ENCODE results near the gene CCDC6.

CCDC6 gene

DNA sequence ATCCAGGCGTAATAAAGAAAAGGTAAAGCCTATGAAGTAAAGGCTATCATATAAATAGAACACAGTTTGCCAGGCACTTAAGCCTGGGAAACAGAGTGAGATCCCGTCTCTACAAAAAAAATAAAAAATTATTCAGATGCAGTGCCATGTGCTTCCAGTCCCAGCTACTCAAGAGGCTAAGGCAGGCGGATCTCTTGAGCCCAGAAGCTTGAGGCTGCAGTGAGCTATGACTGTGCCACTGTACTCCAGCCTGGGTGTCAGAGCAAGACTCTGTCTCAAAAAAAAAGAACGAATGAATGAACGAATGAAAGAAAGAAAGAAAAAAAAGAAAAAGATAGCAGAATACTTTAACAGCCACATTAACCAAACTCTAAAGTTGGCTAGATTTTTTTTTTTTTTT is 85.9 kb downstream of the CCDC6 start:
- Histone ChIP-seq H3K27me3 (ENCODE audit: control insufficient read depth, insufficient read depth, low read length, poor library complexity, severe bottlenecking) (no peaks in the 10 kb centered on the region), H3K27ac (ENCODE audit: insufficient read depth, low read depth, low read length, poor library complexity, severe bottlenecking) (no peak overlapping the region), H3K4me1 (ENCODE audit: control insufficient read depth, insufficient read depth, low read length) (no peaks in the 10 kb centered on the region), H3K36me3 (ENCODE audit: control insufficient read depth, insufficient read depth, low read length) (peaks cover 6% of the 10 kb centered on the region), H3K4me3 (ENCODE audit: insufficient read depth, low read depth, low read length) (no peak overlapping the region), H3K9me3 (ENCODE audit: control insufficient read depth, low read length) (no peaks in the 10 kb centered on the region)
- WGBS, 2 experiments = 93% methylated on average over 3 to 4 of the region's 5 CpGs

DNA sequence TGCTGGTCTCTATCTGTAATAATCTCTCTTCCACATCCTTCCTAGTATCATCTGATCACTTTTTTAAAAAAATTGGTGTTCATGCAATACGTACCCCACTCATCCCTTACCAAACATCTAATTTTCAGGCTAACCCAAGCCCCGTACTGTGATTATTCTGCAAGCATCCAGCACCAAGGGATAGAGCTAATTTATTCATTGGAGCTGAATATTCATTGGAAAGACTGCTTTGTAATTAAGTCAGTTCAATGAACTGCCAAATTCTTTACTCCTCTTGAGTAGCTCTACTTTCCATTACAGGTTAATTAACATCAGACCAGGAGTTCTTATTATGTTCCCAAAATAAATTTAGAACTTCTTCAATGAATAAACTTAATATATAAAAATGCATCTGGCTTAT is 86.7 kb downstream of the CCDC6 start:
- Histone ChIP-seq H3K27ac (ENCODE audit: insufficient read depth, low read depth, low read length, poor library complexity, severe bottlenecking) (no peak overlapping the region), H3K9me3 (ENCODE audit: control insufficient read depth, low read length) (no peaks in the 10 kb centered on the region), H3K4me1 (ENCODE audit: control insufficient read depth, insufficient read depth, low read length) (no peaks in the 10 kb centered on the region), H3K27me3 (ENCODE audit: control insufficient read depth, insufficient read depth, low read length, poor library complexity, severe bottlenecking) (no peaks in the 10 kb centered on the region), H3K4me3 (ENCODE audit: insufficient read depth, low read depth, low read length) (no peak overlapping the region), H3K36me3 (ENCODE audit: control insufficient read depth, insufficient read depth, low read length) (peaks cover 6% of the 10 kb centered on the region)
- WGBS, 2 experiments = 89 to 96% methylated on average over 2 of the region's 2 CpGs

DNA sequence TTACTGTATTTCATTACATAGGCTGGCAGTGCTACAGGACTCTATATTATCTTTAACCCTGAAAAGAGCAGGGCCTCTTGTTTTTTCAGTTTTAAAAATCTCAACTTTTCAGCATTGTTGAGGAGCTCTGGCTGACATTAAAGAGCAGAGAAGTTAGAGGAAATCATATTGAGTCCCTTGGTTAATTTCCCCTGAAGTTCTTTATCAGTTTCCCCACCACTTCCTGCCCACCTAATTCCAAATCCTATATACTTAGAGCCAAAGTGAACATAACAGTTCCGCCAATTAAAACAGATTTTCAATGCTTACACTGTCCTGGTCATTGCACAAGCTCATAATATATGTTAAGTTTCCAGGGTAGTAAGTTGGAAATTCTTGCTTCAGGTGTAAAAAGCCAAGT is 87.1 kb downstream of the CCDC6 start:
- Histone ChIP-seq H3K36me3 (ENCODE audit: control insufficient read depth, insufficient read depth, low read length) (peaks cover 6% of the 10 kb centered on the region), H3K4me3 (ENCODE audit: insufficient read depth, low read depth, low read length) (no peak overlapping the region), H3K27ac (ENCODE audit: insufficient read depth, low read depth, low read length, poor library complexity, severe bottlenecking) (no peak overlapping the region), H3K4me1 (ENCODE audit: control insufficient read depth, insufficient read depth, low read length) (no peaks in the 10 kb centered on the region), H3K9me3 (ENCODE audit: control insufficient read depth, low read length) (no peaks in the 10 kb centered on the region), H3K27me3 (ENCODE audit: control insufficient read depth, insufficient read depth, low read length, poor library complexity, severe bottlenecking) (no peaks in the 10 kb centered on the region)
- WGBS, 2 experiments = 94 to 100% methylated on average over 1 of the region's 1 CpG

DNA sequence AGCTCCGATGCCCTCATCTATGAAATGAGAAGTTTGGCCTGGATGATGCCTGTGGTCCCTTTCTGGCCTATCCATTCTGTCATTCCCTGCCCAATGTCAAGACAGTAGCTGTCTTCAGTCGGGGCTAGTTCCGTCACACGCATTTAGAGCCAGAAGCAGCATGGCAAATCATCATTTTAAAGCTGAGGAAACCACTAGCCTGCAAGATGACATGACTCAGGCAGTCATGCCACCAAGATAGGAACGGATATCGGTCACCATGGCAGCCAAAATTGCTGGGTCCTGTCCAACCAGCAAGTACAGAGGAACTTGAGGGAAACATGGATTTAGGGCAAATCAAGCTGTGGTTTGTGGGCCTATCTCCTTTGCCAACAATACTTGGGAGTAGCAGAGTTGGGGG is 88.6 kb downstream of the CCDC6 start:
- Histone ChIP-seq H3K36me3 (ENCODE audit: control insufficient read depth, insufficient read depth, low read length) (no peaks in the 10 kb centered on the region), H3K4me1 (ENCODE audit: control insufficient read depth, insufficient read depth, low read length) (no peaks in the 10 kb centered on the region), H3K27me3 (ENCODE audit: control insufficient read depth, insufficient read depth, low read length, poor library complexity, severe bottlenecking) (no peaks in the 10 kb centered on the region), H3K4me3 (ENCODE audit: insufficient read depth, low read depth, low read length) (no peak overlapping the region), H3K27ac (ENCODE audit: insufficient read depth, low read depth, low read length, poor library complexity, severe bottlenecking) (no peak overlapping the region), H3K9me3 (ENCODE audit: control insufficient read depth, low read length) (no peaks in the 10 kb centered on the region)
- 96 to 97% methylated on average over 6 of the region's 6 CpGs for WGBS, 2 experiments

DNA sequence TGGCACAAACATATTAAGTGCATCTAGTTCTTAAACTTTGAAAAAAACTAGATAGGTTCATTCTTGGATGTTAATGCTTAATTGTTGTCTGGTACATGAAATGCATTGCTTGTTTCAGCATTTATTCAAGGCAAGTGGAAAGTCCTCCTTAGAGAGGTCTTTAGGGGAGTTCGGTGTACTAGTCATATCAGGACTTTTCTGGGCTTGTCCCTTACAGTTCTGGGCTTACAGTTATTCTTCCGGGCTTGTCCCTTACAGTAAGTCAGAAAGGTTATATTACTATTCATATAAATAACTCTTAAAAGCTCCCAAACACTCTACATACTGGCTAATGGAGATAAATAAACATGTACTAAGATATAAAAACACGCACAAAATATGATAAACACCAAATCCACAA is 91.5 kb downstream of the CCDC6 start:
- Histone ChIP-seq H3K27me3 (ENCODE audit: control insufficient read depth, insufficient read depth, low read length, poor library complexity, severe bottlenecking) (no peaks in the 10 kb centered on the region), H3K4me1 (ENCODE audit: control insufficient read depth, insufficient read depth, low read length) (no peaks in the 10 kb centered on the region), H3K9me3 (ENCODE audit: control insufficient read depth, low read length) (no peaks in the 10 kb centered on the region), H3K36me3 (ENCODE audit: control insufficient read depth, insufficient read depth, low read length) (peaks cover 14% of the 10 kb centered on the region), H3K27ac (ENCODE audit: insufficient read depth, low read depth, low read length, poor library complexity, severe bottlenecking) (no peak overlapping the region), H3K4me3 (ENCODE audit: insufficient read depth, low read depth, low read length) (no peak overlapping the region)
- 94 to 100% methylated on average over 1 of the region's 3 CpGs for WGBS, 2 experiments

DNA sequence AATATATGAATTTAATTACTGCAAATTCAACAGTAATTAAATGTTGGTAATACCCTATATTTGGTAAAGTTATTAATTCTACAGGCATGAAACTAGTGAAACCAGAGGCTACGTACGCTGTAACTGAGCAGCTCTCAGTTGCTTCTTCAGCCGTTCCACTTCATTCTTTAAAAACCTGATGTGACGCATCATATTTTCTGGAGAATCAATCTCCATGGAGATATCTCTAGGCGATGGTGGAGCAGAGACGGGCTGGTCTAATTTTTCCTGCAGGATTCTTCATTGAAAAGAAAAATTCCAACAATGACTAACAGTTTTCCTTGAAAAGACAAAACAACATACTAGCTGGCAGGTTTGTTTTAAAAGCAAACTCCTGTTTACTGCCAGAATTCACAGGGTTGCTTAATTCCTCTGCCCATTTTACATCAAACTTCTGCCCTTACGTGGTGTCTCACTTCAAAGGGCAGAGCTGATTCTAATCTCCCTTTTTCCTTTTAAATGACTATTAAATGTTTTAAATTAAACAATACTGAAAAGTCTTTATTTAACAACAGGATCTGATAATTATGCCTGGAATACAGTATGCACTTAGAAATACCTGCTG is 93.7 kb downstream of the CCDC6 start:
- H3K4me3 ChIP-seq (ENCODE audit: insufficient read depth, low read depth, low read length) = no peak overlapping the region
- WGBS, 2 experiments = 93 to 96% methylated on average over 6 to 7 of the region's 7 CpGs
- no peak overlapping the region for H3K27ac ChIP-seq (ENCODE audit: insufficient read depth, low read depth, low read length, poor library complexity, severe bottlenecking)
- peaks cover 19% of the 10 kb centered on the region for H3K36me3 ChIP-seq (ENCODE audit: control insufficient read depth, insufficient read depth, low read length)
- no peaks in the 10 kb centered on the region for H3K9me3 ChIP-seq (ENCODE audit: control insufficient read depth, low read length)
- H3K27me3 ChIP-seq (ENCODE audit: control insufficient read depth, insufficient read depth, low read length, poor library complexity, severe bottlenecking) = no peaks in the 10 kb centered on the region
- H3K4me1 ChIP-seq (ENCODE audit: control insufficient read depth, insufficient read depth, low read length) = no peaks in the 10 kb centered on the region

DNA sequence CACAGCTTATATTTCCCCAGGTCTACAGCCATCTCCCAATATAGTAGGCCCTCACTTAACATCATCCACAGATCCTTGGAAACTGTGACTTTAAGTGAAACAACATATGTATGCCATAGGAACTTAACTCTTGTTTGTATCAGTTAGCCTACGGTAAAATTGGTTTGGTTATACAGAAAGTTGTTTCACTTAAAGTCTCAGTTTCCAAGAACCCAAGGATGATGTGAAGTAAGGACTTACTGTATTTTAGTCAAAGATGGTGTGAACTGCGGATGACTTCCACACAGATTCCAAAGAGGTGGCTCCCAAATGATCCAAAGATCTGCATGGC is 96.7 kb downstream of the CCDC6 start:
- Histone ChIP-seq H3K27ac (ENCODE audit: insufficient read depth, low read depth, low read length, poor library complexity, severe bottlenecking) (no peak overlapping the region), H3K36me3 (ENCODE audit: control insufficient read depth, insufficient read depth, low read length) (peaks cover 34% of the 10 kb centered on the region), H3K4me3 (ENCODE audit: insufficient read depth, low read depth, low read length) (no peak overlapping the region), H3K9me3 (ENCODE audit: control insufficient read depth, low read length) (no peaks in the 10 kb centered on the region), H3K4me1 (ENCODE audit: control insufficient read depth, insufficient read depth, low read length) (no peaks in the 10 kb centered on the region), H3K27me3 (ENCODE audit: control insufficient read depth, insufficient read depth, low read length, poor library complexity, severe bottlenecking) (no peaks in the 10 kb centered on the region)
- WGBS, 2 experiments = 93 to 96% methylated on average over 2 of the region's 2 CpGs

DNA sequence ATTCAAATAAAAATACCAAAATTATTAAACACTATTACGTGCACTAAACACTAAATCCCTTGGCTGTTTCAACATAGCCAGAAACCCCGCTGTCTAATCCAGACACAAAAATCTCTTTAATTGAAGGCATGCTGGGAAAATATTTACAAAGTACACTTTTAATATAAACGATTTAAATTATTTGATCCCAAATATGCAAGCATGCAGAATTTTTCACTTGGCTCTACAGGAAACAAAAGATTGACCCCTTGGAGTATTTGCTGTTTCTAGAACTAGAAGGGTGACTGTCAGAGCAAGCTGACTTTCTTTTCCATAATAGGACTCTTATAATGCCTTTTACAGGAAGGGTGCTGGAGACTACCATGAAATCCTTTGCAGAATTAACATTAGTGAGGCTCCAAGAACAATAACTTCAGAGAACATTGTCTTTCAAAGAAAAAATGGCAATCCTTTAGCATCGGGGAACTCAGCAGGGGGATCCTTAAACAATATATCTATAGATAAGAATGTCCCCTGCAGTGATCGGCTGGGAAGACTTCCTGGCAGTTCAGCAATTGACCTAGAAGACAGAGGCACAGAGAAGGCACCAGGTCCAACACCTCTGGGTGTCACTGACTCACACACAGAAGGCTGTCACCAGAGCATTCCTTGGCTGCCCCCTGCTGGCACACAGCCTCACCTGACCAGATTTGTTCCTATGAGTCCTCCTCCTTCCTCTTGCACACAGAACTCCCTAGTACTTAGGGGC is 97.3 kb downstream of the CCDC6 start:
- Histone ChIP-seq H3K36me3 (ENCODE audit: control insufficient read depth, insufficient read depth, low read length) (peaks cover 34% of the 10 kb centered on the region), H3K4me1 (ENCODE audit: control insufficient read depth, insufficient read depth, low read length) (no peaks in the 10 kb centered on the region), H3K27me3 (ENCODE audit: control insufficient read depth, insufficient read depth, low read length, poor library complexity, severe bottlenecking) (no peaks in the 10 kb centered on the region), H3K27ac (ENCODE audit: insufficient read depth, low read depth, low read length, poor library complexity, severe bottlenecking) (no peak overlapping the region), H3K9me3 (ENCODE audit: control insufficient read depth, low read length) (no peaks in the 10 kb centered on the region), H3K4me3 (ENCODE audit: insufficient read depth, low read depth, low read length) (no peak overlapping the region)
- WGBS, 2 experiments = 64 to 76% methylated on average over 5 of the region's 5 CpGs

DNA sequence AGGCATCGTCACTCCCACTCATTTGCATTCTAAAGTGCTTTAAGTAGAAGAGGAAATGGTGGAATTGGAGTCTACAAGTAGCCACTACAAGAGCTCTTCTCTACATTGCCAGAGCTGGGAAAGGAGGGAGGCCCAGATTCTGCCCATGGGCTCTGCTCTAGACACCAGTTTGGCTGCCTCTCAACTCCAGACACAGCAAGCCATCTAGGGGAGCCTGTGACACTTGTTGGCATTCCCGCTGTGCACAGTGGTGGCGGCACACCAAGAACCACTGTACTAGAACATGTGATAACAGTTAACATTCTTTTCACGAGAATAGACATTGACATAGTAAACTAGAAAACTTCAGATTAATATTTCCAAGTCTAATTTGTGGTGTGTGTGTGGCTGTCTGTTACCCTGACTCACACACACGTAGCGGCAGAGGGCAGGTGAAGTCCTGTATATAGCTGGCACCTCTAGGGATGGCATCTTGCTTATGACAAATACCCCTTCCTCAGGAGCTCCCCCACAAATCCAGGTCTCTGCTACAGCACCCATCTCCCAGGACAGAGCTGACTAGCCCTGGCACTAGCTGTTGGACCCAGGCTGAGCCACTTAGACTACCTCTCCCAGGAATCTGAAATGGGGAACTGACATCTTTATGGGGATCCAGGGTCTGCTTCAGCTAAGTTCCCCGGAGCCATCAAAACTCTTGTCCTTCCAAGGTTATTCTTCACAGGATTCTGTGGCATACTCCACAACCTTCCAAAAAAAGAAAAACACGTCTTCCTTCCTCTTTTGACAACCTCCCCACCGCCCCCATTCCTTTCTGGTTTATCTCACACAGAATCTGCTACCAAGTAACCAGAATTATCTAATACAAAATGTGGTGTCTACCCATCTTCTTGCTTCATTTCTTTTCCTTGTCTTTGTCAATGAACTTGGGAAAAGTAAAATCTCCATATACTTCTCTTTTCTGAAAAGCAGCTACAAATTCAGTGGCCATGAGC is 98.4 kb downstream of the CCDC6 start:
- no peak overlapping the region for H3K27ac ChIP-seq (ENCODE audit: insufficient read depth, low read depth, low read length, poor library complexity, severe bottlenecking)
- no peaks in the 10 kb centered on the region for H3K4me1 ChIP-seq (ENCODE audit: control insufficient read depth, insufficient read depth, low read length)
- H3K9me3 ChIP-seq (ENCODE audit: control insufficient read depth, low read length) = no peaks in the 10 kb centered on the region
- no peak overlapping the region for H3K4me3 ChIP-seq (ENCODE audit: insufficient read depth, low read depth, low read length)
- H3K36me3 ChIP-seq (ENCODE audit: control insufficient read depth, insufficient read depth, low read length) = peaks cover 34% of the 10 kb centered on the region
- no peaks in the 10 kb centered on the region for H3K27me3 ChIP-seq (ENCODE audit: control insufficient read depth, insufficient read depth, low read length, poor library complexity, severe bottlenecking)
- 92 to 95% methylated on average over 8 to 9 of the region's 9 CpGs for WGBS, 2 experiments

DNA sequence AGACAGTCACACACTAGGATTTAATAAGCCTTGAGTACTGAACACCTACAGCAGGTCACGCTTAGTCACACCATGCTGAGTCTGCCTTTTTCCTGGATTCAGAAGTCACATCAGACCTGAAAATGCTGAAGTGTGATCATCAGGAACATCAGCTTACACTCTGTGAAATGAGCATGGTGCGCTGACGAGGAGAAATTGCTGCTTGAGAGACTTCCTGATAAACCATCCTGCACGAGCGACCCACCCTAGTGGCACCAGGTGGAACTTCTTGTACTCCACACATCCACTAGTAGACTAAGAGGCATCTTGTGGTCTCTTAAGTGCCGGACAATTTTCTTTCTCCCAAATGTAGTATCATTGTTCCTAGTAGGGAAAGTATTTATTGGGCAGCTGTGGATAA is 101.3 kb downstream of the CCDC6 start:
- H3K27ac ChIP-seq (ENCODE audit: insufficient read depth, low read depth, low read length, poor library complexity, severe bottlenecking) = no peak overlapping the region
- H3K4me1 ChIP-seq (ENCODE audit: control insufficient read depth, insufficient read depth, low read length) = no peaks in the 10 kb centered on the region
- H3K4me3 ChIP-seq (ENCODE audit: insufficient read depth, low read depth, low read length) = no peak overlapping the region
- H3K36me3 ChIP-seq (ENCODE audit: control insufficient read depth, insufficient read depth, low read length) = peaks cover 20% of the 10 kb centered on the region
- 85 to 89% methylated on average over 5 to 6 of the region's 6 CpGs for WGBS, 2 experiments
- H3K27me3 ChIP-seq (ENCODE audit: control insufficient read depth, insufficient read depth, low read length, poor library complexity, severe bottlenecking) = no peaks in the 10 kb centered on the region
- no peaks in the 10 kb centered on the region for H3K9me3 ChIP-seq (ENCODE audit: control insufficient read depth, low read length)
